Gastrocnemius medialis (tissue), 4 donors: Measurements from ENCODE around the gene AHDC1.

Experiments used
- POLR2A ChIP-seq, 2 donors: fragments of 450-650 bp; IDR thresholded peaks; one replicate each; pipeline ENCODE4 v1.6.1; 2017; ENCODE audit warnings: antibody characterized with exemption in 2 of 2, mild to moderate bottlenecking in 2 of 2, moderate library complexity in 2 of 2
- TF ChIP-seq, protein P1 (sequence below), 5 experiments: fragments of 450-650 bp in 3 of 5; fragments of 200-600 bp in 2 of 5; sonication (generic) in 2 of 5; IDR thresholded peaks in 4 of 5; conservative IDR thresholded peaks in 1 of 5; 1 replicate in 4 of 5; 2 replicates in 1 of 5; pipeline ENCODE4 v1.5.1; 2016 to 2019; ENCODE audit warnings: antibody characterized with exemption in 5 of 5, mild to moderate bottlenecking in 3 of 5, moderate library complexity in 3 of 5

DNA sequence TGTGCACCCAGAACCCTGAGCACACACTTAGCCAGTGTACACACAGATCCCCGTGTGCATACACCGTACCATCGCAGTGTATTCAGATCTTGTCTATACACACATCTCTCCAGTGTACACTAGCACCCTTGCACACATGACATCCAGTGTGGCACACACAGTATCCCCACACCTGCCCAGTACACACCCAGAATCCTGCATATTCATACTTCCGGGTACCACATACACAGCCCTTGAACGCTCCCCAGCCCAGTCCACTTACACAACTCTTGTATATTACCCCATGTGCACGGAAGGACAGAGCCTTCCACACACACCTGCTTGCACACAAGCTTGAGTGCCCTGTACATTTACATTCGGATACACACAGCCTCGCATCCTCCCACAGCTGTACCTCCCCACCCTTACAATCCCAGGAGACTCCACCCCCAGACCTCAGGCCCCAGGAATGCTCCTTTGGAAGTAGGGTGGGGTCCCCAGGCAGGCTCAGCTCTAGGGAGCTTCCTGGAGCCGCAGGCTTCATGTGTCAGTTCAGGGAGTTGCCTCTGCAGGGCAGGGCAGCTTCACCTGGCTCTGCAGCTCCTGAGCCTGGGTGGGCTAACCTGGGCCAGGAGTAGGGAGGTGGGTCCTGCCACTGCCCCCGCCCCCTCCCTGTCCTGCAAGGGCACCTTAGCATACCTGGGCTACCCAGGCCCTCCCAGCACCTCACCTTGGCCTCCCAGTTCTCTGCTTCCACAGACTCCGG, 46.2 kb downstream of the AHDC1 start:
- TF ChIP-seq, protein P1, sequence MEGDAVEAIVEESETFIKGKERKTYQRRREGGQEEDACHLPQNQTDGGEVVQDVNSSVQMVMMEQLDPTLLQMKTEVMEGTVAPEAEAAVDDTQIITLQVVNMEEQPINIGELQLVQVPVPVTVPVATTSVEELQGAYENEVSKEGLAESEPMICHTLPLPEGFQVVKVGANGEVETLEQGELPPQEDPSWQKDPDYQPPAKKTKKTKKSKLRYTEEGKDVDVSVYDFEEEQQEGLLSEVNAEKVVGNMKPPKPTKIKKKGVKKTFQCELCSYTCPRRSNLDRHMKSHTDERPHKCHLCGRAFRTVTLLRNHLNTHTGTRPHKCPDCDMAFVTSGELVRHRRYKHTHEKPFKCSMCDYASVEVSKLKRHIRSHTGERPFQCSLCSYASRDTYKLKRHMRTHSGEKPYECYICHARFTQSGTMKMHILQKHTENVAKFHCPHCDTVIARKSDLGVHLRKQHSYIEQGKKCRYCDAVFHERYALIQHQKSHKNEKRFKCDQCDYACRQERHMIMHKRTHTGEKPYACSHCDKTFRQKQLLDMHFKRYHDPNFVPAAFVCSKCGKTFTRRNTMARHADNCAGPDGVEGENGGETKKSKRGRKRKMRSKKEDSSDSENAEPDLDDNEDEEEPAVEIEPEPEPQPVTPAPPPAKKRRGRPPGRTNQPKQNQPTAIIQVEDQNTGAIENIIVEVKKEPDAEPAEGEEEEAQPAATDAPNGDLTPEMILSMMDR (IDR thresholded peaks at IDR 0.05 in 4 of 5, conservative IDR thresholded peaks at IDR 0.05 in 1 of 5) = no peak
- peak in 1 of 2 donors; percentile 26 for TF ChIP-seq POLR2A (IDR thresholded peaks at IDR 0.05)
